ENCODE measurements around the gene B3GALT5. TPM values are rescaled to one million over a fixed set of nuclear protein-coding genes. Genes with fewer than 3 reads are reported as not detected.

The B3GALT5 gene, protein sequence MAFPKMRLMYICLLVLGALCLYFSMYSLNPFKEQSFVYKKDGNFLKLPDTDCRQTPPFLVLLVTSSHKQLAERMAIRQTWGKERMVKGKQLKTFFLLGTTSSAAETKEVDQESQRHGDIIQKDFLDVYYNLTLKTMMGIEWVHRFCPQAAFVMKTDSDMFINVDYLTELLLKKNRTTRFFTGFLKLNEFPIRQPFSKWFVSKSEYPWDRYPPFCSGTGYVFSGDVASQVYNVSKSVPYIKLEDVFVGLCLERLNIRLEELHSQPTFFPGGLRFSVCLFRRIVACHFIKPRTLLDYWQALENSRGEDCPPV
- total RNA-seq: 1.9 and 2.6 TPM in 2 replicates
- long read RNA-seq: 0 reads

DNA sequence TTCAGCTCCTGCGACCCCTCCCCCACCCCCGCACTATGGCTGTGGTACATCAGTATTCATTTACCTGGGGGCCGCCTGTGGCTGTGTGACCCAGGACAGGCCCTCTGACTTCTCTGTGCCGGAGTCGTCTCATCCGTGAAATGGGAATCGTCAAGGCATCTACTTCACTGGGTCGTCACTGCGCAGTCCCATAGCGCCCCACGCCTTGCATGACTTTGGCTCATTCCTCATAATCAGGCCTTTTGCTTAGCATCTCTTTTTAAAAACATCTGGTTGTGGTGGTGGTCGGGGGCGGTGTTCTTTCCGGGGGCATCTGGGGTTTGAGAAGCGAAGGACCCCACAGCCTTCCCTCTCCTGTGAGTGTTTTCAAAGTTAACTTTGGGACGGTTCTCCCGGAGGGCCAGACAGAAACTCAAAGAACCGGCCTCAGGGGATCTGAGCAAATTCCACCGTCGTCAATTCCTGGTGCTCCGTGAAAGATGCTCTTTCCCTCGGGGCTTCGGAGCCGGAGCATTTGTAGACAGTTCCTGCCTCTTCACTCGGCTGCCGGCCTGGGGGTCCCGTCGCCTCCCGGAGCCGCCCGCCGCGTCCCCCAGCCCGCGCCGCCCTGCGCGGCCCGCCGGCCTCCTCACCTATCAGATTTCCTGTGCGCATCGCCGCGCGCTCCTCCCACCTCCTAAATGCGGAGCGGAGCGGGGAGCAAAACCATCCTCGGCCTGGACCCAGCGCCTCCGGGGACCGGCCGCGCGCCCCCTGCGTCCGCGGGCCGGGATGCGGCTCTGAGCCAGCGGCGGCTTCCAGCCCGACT lies at the start of gene B3GALT5:
Gene B3GALT5, plus strand, starts transcription at position 708 of the 808 bp plus-strand sequence. CDS start 47,620 bp downstream, outside the sequence.
- Mint-ChIP-seq H3K27me3 (ENCODE audit: low read depth) (peaks cover 45% of the 10 kb centered on the region), H3K9me3 (no peaks in the 10 kb centered on the region), H3K36me3 (ENCODE audit: low read depth) (peaks cover 5% of the 10 kb centered on the region), H3K27ac (ENCODE audit: unreplicated experiment) (no peak within 1 kb of the TSS), H3K4me1 (peaks cover 18% of the 10 kb centered on the region), H3K4me3 (peak within 1 kb of the TSS; percentile 90)
- DNase-seq (ENCODE audit: low read depth, low spot score): peak; percentile 65
- TF ChIP-seq, protein P1, sequence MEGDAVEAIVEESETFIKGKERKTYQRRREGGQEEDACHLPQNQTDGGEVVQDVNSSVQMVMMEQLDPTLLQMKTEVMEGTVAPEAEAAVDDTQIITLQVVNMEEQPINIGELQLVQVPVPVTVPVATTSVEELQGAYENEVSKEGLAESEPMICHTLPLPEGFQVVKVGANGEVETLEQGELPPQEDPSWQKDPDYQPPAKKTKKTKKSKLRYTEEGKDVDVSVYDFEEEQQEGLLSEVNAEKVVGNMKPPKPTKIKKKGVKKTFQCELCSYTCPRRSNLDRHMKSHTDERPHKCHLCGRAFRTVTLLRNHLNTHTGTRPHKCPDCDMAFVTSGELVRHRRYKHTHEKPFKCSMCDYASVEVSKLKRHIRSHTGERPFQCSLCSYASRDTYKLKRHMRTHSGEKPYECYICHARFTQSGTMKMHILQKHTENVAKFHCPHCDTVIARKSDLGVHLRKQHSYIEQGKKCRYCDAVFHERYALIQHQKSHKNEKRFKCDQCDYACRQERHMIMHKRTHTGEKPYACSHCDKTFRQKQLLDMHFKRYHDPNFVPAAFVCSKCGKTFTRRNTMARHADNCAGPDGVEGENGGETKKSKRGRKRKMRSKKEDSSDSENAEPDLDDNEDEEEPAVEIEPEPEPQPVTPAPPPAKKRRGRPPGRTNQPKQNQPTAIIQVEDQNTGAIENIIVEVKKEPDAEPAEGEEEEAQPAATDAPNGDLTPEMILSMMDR (conservative IDR thresholded peaks at IDR 0.05): no peak

DNA sequence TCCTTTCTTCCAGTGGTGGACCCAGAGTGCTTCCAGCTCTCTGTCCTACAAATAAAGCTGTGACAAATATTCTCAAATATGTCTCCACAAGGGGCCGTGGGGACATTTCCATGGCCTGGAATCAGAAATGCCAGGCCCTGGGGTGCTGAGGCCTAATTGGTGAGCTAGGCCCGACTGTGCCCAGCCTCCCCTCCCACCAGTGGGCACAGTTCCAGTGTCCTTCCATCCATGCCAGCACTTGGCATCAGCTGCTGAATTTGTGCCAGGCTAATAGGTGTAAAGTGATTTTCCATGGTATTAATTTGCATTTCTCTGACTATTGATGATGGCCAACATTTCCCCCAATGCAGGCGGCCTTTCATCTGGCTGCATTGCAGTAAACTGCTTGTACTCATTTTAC lies 48.5 kb upstream of the B3GALT5 start:
- no peaks in the 10 kb centered on the region for H3K27me3 Mint-ChIP-seq (ENCODE audit: low read depth)
- no peak overlapping the region for H3K27ac Mint-ChIP-seq (ENCODE audit: unreplicated experiment)
- peaks cover 2% of the 10 kb centered on the region for H3K9me3 Mint-ChIP-seq
- TF ChIP-seq, protein P1 (conservative IDR thresholded peaks at IDR 0.05): no peak
- no peak overlapping the region for H3K4me3 Mint-ChIP-seq
- no peak for DNase-seq (ENCODE audit: low read depth, low spot score)
- H3K36me3 Mint-ChIP-seq (ENCODE audit: low read depth): no peaks in the 10 kb centered on the region
- no peaks in the 10 kb centered on the region for H3K4me1 Mint-ChIP-seq

DNA sequence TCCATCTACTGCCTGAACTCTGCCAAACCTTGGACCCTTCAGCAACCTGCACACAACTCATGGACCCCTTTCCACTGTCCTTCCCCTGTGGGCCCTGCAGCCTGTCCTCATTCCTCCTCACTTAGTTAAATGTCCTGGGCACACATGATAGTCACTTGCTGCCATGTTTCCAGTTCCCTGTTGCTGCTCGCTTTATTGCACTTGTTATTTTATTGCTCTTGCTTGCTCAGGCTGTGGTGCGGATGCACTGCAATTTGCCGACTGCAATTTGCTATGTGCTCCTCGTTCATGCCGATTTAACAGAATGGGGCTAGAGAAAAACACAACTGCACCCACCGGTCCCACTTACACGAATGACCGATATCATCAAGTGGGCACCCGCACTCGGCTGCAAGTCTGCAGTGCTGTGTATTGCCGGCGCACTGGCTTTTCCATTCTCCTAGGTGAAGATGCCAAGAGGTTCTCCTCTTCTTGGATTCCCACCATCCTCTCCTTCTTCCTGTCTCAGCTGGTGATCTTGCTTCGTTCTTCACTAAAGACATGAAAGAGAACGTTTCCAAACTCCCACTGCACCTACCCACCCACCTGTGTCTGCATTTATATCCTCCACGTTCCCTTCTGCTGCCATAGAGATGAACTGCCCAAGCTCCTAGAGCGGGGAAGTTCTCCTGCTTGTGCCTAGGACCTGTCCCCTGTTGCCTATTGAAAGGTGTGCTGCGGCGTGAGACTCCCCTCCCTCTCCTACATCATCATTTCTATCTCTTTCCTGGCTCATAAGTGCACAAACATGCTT lies 45.4 kb upstream of the B3GALT5 start:
- no peaks in the 10 kb centered on the region for H3K4me1 Mint-ChIP-seq
- no peaks in the 10 kb centered on the region for H3K9me3 Mint-ChIP-seq
- no peak overlapping the region for H3K4me3 Mint-ChIP-seq
- no peak for DNase-seq (ENCODE audit: low read depth, low spot score)
- no peaks in the 10 kb centered on the region for H3K36me3 Mint-ChIP-seq (ENCODE audit: low read depth)
- H3K27me3 Mint-ChIP-seq (ENCODE audit: low read depth): no peaks in the 10 kb centered on the region
- no peak overlapping the region for H3K27ac Mint-ChIP-seq (ENCODE audit: unreplicated experiment)
- TF ChIP-seq, protein P1 (conservative IDR thresholded peaks at IDR 0.05): no peak

DNA sequence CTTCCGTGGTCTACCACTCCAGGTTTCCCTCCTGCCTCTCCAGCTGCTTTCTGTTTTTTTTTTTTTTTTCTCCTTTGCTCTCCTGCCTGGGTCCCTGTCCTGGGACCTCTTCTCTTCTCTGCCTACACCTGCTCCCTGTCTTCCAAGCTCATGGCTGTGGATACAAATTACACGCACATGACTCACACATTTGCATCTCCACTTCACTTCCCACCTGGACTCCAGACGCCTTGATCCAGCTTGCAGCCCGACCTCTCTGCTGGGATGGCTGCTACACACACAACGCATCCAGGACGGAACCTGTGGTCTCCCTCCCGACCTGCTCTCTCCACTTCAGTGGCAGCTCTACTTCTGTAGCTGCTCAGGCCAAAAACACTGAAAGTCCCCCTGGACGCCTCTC lies 44.4 kb upstream of the B3GALT5 start:
- TF ChIP-seq, protein P1 (conservative IDR thresholded peaks at IDR 0.05): no peak
- no peaks in the 10 kb centered on the region for H3K9me3 Mint-ChIP-seq
- no peaks in the 10 kb centered on the region for H3K4me1 Mint-ChIP-seq
- H3K4me3 Mint-ChIP-seq: no peak overlapping the region
- no peak for DNase-seq (ENCODE audit: low read depth, low spot score)
- no peak overlapping the region for H3K27ac Mint-ChIP-seq (ENCODE audit: unreplicated experiment)
- no peaks in the 10 kb centered on the region for H3K36me3 Mint-ChIP-seq (ENCODE audit: low read depth)
- no peaks in the 10 kb centered on the region for H3K27me3 Mint-ChIP-seq (ENCODE audit: low read depth)

DNA sequence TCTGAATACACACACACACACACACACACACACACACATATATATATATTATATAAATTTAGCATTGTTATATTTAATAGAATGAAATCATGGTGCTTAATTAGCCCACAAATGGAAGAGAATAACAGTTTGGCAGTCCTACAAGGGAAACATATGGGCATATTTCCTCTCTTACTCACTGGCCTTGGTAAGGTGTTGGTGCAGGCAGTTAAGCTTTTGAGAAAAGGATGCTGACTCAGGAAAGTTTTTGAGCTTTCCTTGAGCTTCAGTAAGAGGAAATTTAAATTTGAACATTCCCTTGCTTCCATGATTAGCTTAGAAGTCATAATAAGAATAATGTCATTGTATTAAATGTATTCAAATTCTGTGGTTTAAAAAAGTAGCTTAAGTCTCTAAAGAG lies 37.0 kb upstream of the B3GALT5 start:
- H3K27me3 Mint-ChIP-seq (ENCODE audit: low read depth): no peaks in the 10 kb centered on the region
- no peak for DNase-seq (ENCODE audit: low read depth, low spot score)
- H3K4me3 Mint-ChIP-seq: no peak overlapping the region
- H3K27ac Mint-ChIP-seq (ENCODE audit: unreplicated experiment): no peak overlapping the region
- no peaks in the 10 kb centered on the region for H3K9me3 Mint-ChIP-seq
- no peaks in the 10 kb centered on the region for H3K4me1 Mint-ChIP-seq
- TF ChIP-seq, protein P1 (conservative IDR thresholded peaks at IDR 0.05): no peak
- H3K36me3 Mint-ChIP-seq (ENCODE audit: low read depth): no peaks in the 10 kb centered on the region
